Astrocyte of the cerebellum (primary cell): ENCODE data around the gene EDARADD.

ENCODE experiments used
- DNase-seq: peaks from one replicate; pipeline ENCODE4 v3.0.0-alpha.2; 2011; ENCODE audit warnings: low read depth
- H3K4me3 ChIP-seq: 2 replicates; pipeline ENCODE4 v1.5.1; 2011; ENCODE audit warnings: mild to moderate bottlenecking, low read depth, low read length, moderate library complexity
- CTCF ChIP-seq: IDR thresholded peaks from 2 replicates; pipeline ENCODE4 v1.5.1; 2012; ENCODE audit warnings: low read length, low read depth, moderate library complexity, mild to moderate bottlenecking; ENCODE audit errors: missing control alignments
- in situ Hi-C: cut with HindIII; loops from 2 replicates; pipeline ENCODE4 v1.10.0; 2017; ENCODE audit warnings: low sequenced_read_pairs

The EDARADD gene

GRCh38 chr1:236508593-236509027, 114.5 kb downstream of the EDARADD start:
- no peak for DNase-seq
- no peak for TF ChIP-seq CTCF
- H3K4me3 ChIP-seq, result no peak overlapping the region
- in situ Hi-C loops, result no loop called here

- TF ChIP-seq CTCF, result no peak
- in situ Hi-C loops, result no loop called here
- H3K4me3 ChIP-seq, result no peak overlapping the region
- no peak for DNase-seq
Measured at GRCh38 chr1:236509203-236509602, 115.1 kb downstream of the EDARADD start.

GRCh38 chr1:236509647-236510401, 115.7 kb downstream of the EDARADD start:
- DNase-seq, result no peak
- in situ Hi-C loops, result no loop called here
- no peak overlapping the region for H3K4me3 ChIP-seq
- no peak for TF ChIP-seq CTCF

- no peak for DNase-seq
- in situ Hi-C loops, result no loop called here
- no peak for TF ChIP-seq CTCF
Measured at GRCh38 chr1:236511735-236512418, 117.8 kb downstream of the EDARADD start.

GRCh38 chr1:236514703-236515442, 120.8 kb downstream of the EDARADD start:
- no peak for DNase-seq
- no peak for TF ChIP-seq CTCF
- in situ Hi-C loops, result no loop called here
- H3K4me3 ChIP-seq, result no peak overlapping the region

More at GRCh38 chr1:236511735-236512418, 117.8 kb downstream of the EDARADD start:
- no peak overlapping the region for H3K4me3 ChIP-seq

- no peak for TF ChIP-seq CTCF
- no peak overlapping the region for H3K4me3 ChIP-seq
- in situ Hi-C loops, result no loop called here
- peak; percentile 29 for DNase-seq
Measured at GRCh38 chr1:236515443-236515958, 121.4 kb downstream of the EDARADD start.
